GM21447 (cell line): Measurements from ENCODE around the gene TGFB1.
"Not testable (repeated sequence)": the region's sequence is repeated elsewhere in the genome, so short reads cannot be mapped to it uniquely, and the experiment has no call there.

Experiments used
- ATAC-seq: cut with Tn5 transposase; IDR thresholded peaks from one replicate; pipeline ENCODE4 v1.9.1; 2021; ENCODE audit not compliant: unreplicated experiment

Gene TGFB1

DNA sequence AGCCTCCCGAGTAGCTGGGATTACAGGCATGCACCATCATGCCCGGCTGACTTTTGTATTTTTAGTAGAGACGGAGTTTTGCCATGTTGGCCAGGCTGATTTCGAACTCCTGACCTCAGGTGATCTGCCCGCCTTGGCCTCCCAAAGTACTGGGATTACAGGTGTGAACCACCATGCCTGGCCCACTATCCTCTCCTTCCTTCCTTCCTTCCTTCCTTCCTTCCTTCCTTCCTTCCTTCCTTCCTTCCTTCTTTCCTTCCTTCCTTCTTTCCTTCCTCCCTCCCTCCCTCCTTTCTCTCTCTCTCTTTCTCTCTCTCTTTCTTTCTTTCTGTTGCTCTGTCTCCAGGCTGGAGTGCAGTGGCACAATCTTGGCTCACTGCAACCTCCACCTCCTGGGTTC is 17.4 kb upstream of the TGFB1 start:
- ATAC-seq: not testable (repeated sequence)

DNA sequence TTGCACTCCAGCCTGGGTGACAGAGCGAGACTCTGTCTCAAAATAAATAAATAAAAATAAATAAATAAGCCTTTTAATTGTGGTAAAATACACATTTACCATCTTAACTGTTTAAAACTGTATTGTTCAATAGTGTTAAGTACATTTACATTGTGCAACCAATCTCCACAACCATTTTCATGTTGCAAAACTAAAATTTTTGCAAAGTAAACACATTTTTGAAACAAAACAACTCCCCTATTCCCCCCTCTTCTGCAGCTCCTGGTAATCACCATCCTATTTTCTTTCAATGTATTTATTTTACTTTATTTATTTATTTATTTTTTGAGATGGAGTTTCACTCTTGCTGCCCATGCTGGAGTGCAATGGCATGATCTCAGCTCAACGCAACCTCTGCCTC is 16.0 kb upstream of the TGFB1 start:
- no peak for ATAC-seq

DNA sequence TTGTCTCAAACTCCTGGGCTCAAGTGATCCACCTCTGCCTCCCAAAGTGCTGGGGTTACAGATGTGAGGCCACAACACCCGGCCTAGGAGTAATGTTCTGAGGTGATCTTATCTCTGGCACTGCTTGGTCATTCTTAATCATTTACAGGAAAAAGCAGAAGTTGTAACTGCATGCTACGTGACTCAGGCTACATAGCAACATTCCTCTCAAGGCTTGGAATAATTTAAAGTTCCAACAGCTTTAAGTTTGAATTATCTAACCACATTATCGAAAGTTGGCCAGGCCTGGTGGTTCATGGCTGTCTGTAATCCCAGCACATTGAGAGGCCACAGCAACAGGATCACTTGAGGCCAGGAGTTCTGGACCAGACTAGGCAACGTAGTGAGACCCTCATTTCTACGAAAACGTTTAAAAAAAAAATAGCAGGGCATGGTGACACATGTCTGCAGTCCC is 14.2 kb upstream of the TGFB1 start:
- no peak for ATAC-seq

DNA sequence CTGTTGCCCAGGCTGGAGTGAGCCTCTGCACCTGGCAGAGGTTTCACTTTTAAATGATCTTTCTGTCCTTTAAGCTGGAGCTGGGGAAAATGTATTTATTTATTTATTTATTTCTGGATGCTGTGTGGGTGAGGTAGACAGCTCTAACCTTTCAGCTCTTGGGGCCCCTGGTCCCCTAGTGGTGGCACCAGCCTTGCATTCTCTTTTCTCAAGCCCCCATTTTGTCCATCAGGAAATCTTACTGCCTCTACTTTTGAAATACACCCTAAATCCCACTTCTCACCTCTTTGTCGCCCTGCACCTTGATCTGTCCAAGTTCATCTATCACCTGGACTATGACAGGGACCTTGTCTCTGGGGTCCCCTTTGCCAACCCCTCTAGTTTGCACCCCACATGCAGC is 12.4 kb upstream of the TGFB1 start:
- no peak for ATAC-seq

DNA sequence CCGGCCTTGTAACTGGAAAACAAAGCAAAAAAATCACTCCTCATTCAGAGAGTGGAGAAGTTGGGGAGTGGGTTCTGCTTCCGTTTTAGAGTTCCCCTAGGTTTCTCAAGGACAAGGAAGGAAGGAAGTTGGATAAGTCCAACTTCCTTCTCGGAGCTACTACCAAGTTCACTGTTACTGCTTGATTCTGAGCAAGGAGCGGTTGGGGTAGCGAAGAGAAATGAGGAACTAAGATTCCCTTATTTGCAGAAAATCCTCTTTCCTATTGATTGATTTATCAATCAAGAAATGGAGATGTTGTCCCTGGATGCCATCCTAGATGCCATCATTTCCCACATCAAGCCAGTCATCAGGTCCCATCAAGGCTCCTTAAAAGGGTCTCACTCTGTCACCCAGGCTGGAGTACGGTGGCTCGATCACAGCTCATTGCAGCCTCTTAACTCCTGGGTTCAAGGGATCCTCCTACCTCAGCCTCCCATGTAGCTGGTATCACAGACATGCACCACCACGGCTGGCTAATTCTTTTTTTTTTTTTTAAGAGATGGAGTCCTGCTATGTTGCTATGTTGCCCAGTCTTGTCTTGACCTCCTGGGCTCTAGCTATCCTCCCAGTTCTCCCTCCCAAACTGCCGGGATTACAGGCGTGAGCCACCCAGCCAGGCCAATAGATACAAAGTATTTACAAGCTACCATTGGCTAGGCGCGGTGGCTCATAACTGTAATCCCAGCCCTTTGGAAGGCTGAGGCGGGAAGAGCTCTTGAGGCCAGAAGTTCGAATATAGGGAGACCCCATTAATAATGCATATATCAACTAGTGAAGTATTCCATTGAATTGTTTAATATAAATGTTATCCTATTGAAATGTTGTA is 11.0 kb upstream of the TGFB1 start:
- ATAC-seq: no peak

DNA sequence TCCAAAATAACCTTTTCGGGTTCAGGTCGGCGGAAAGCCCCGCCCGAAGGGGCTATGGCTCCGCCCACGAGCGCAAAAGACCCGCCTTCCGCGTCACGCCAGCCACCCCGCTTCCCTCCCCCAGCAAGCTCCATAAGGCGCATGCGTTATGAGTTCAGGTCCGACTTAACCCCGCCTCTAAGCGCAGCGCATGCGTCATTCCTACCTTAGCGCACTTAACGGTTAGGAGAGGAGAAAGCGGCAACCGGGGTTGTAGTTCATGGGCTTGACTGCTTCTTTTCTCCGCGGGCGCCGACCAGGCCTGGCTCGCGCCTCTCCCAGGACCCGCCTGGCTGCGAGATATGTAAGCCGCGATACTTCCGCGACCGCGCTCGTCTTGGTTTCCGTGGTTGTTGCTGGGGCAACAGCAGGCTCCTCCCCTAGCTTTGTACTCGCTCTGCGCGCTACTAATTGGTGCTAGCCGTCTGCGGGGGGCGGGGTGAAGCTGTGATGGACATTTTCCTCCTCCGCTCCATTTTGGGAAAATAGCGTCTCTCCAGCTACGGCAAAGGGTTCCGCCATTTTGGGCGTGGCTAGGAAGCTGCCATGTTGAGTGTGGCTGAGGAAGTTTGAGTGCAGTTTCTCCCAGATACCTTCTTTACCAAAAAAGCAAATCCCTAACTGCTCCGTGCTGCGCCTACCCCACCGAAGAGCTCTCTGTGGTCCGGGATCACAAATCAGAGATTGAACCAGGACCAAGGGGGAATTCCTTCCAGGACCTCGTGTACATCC is 10.2 kb upstream of the TGFB1 start, which contains the start of gene B9D2:
Gene B9D2 (minus strand): TSS at position 397 of the 771 bp plus-strand sequence. CDS start 630 bp downstream, outside the sequence.
- ATAC-seq: peak; percentile 74

DNA sequence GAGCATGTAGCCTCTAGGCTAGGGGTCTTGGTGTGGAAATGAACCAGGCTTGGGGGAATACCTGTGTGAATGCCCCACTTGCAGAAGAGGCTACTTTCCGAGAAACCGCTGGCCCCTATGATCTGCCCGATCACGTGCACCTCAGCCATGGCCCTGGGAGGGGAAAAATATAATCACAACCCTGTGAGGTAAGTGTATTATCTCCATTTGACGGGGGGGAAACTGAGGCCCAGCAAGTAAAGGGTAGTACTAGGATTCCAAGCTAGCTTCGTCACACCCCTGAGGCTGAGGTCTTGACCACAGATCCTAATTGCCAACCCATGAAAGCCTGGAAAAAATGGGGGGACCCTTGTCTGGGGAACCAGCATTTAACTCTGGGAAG is 9.6 kb upstream of the TGFB1 start:
- no peak for ATAC-seq

DNA sequence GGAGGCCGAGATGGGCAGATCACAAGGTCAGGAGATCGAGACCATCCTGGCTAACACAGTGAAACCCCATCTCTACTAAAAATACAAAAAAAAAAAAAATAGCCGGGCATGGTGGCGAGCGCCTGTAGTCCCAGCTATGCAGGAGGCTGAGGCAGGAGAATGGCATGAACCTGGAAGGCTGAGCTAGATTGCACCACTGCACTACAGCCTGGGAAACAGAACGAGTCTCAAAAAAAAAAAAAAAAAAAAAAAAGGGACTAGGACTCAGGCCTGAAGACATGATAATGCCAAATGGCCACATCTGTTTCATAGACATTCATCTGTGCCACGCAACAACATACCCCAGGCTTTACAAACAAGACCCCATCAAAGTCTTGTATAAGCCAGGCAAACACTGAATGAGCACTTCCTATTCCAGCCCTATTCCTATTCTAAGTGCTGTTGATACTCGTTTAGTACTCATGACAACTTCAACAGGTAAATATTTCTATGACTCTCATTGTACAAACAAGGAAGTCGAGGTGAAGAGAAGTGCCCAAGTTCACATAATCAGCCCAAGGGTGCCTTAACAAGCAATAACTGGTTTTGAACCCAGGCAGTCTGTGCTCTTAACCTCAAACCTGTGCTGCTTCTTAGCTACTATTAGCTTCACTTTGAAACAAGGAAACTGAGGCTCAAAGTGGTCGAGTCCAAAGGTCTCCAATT is 8.6 kb upstream of the TGFB1 start:
- no peak for ATAC-seq

DNA sequence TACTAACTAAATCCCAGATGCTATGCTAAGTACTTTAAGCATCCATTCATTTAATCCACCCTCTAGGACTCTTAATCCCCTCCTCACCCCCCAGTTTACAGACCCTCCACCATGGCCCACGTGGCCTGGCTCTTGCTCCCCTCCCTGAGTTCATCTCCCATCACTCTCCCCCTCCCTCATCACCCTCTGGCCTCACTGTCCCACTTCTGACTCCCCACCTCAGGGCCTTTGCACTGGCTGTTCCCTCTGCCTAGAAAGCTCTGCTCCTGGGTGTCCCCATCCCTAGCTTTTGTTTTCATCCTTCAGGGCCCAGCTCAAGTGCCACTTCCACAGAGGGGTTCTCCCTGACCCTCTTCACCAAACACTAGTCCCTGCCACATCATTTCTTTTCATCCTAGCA is 6.0 kb upstream of the TGFB1 start:
- no peak for ATAC-seq

DNA sequence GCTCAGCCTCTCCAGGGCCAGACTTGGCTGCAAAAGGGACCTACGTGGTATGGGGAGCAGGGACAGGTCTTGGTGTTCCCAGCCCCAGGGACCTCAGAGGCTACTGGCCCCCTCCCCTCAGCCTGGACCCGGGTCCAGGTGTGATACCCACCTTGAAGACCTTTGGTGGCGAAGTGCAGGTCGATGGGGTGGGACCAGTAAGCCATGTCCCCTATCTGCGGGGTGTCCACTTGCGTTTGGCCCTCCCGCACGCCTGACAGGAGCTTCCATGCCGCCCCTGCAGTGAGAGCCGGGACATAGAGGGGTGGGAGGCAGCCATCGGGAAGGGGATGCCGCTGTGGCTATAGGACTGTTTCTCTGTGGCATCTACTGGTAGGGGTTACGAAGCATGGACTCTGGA is 4.0 kb upstream of the TGFB1 start:
- ATAC-seq: no peak

DNA sequence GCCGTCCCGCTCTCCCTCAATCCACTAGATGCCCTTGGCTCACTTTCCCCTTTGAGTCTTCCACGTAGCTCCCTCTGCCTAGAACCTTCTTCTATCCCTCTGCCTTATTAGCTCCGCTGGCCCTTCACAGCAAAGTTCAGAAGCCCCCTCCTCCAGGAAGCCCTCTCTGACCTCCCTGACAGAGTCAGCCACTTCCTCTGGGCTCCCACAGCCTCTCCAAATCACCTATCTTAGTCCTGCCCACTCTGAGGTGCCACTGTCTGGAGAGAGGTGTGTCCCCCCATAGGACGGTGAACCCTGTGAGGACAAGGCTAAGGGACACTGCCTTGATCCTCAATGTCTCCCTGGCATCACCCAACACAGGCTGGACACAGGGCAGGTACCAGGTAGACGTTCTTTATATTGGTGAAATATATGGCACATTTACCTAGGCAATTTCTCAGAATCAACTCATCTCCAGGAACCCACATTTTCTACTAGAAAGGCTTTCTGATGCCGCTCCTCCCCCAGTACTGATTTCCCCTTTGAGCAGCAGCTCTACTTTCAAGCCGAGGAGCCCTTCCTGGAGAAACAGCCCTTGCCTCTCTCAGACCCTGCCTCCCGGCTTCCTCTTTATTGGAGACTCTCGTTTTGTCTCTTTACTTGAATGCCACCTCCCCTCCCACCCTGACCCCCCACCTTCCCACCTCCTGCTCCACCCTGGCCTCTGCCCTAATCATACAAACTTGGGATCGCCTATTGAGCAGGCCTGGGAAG is 3.4 kb upstream of the TGFB1 start:
- no peak for ATAC-seq

DNA sequence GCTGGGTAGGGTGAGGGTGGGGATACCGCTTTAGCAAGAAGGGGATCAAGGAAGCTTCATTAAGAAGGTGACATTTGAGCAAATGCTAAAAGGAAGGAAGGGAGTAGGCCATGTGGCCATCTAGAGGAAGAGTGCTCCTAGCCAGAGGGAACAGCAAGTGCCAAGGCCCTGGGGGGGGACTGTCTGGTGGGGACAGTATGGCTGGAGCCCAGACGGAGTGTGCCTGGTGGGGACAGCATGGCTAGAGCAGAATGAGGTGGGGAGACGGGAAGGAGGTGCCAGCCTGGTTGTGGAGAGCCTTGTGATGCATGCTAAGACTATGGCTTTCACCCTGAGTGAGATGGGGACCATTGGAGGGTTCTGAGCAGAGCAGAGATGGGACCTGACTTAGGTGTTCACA is 2.1 kb upstream of the TGFB1 start:
- ATAC-seq: no peak

DNA sequence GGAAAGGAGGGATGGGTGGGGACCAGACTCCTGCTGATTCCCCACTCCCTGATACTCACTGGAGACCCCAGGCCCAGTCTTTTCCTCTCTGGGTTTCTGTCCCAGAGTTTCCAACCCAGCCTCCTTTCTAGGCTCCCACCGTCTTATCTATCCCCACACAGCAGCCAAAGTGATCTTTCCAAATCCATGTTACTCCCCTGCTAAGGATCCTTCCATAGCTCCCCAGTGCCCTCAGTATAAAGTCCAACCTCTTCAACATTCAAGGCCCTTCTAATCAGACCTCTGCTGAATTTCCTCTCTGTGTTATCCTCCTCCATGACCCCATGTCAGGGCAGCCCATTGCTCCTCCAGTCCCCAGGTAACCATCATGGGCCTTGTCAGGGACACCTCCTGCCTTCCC is 1.3 kb upstream of the TGFB1 start:
- no peak for ATAC-seq

DNA sequence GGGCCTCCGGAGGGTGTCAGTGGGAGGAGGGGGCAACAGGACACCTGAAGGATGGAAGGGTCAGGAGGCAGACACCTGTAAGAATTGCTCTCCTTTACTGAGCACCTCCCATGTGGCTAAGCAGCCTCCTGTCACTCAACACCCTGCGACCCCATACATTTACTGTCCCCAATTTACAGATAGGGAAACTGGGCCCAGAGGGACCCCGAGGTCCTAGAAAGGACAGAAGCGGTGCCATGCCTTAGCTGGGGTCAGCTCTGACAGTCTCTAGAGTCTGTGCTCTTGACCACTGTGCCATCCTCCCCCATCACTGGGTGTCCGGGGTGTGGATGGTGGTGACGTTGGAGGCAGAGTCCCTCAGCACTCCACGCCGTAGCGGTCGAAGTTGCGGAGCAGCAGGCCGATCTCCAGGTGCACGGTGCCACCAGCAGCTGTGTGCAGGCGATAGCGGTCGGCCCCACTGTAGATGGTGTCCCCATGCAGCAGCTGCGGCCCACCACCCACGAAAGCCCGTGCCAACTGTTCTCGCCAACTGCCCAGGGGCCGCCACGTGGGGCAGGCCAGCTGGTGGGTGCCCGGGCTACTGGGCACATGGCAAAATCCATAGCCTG is 726 bp upstream of the TGFB1 start:
- no peak for ATAC-seq

DNA sequence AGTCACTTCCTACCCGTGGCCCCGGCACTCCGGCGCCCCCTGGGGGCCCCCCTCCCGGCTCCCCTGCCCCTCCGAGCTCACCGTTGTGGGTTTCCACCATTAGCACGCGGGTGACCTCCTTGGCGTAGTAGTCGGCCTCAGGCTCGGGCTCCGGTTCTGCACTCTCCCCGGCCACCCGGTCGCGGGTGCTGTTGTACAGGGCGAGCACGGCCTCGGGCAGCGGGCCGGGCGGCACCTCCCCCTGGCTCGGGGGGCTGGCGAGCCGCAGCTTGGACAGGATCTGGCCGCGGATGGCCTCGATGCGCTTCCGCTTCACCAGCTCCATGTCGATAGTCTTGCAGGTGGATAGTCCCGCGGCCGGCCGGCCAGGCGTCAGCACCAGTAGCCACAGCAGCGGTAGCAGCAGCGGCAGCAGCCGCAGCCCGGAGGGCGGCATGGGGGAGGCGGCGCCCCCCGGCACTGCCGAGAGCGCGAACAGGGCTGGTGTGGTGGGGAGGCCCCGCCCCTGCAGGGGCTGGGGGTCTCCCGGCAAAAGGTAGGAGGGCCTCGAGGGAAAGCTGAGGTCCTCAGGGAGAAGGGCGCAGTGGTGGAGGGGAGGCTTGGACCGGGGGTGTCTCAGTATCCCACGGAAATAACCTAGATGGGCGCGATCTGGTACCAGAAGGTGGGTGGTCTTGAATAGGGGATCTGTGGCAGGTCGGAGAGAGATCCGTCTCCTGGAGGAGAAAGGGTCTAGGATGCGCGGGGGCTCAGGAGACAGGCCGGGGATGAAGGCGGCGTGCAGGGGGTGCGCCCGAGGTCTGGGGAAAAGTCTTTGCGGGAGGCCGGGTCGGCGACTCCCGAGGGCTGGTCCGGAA is 885 bp downstream of the TGFB1 start:
- ATAC-seq: no peak

DNA sequence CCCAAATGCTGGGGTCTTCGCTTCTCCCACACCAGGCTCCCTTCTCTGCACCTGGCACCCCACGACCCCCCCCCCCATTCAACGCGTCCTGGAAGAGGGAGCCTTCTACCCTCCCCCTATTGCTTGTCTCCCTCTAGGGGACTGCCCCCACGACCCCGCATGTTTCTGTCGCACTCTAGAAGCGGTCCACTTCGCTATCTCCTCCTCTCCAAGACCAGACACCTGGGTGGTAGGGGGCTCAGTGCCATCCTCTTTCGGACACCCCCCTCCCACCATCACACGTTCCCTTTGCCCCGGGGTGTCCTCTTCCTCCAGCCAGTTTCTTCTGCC is 1.5 kb downstream of the TGFB1 start:
- no peak for ATAC-seq

DNA sequence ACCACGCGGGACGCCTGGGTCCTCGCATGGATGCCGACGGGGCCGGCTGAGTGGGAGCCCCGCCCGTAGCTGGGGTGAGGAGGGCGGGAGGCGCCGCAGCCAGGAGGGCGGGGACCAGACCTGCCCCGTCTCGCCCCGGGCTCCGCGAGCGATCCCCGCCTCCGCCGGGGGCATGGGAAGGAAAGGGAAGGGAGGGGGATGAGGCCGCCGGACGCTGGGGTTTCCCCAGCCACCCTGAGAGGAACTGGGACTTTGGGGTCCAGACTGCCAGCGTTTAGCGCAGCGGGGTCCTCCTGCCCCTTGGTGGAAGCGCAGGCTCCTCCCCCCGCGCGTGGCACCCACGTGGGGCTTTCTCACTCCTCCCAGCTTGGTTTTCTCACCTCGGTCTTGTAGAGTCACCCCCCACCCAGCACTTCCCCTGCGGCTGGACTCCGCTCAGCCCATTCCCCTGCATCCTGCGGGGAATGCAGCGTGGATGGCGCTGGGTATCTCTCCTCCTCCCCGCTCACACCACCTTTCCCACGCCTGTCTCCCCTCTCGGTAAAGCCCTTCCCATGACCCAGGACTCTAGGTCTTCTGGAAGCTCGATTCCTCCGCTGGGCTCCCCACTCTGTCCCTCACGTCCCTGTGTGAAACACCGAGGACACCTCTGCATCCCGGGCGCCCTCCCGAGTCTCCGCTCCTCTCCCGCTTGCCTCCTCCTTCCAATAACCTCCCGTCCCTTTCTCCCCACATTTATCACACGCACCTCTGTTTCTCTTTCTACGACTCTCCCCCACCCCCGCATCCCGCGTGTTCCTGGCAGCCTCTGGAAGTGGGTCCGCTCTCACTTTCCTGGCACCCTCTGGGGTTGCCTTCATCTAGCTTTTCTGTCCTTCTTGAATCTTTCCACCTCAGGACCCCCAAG is 2.1 kb downstream of the TGFB1 start:
- peak; percentile 36 for ATAC-seq

DNA sequence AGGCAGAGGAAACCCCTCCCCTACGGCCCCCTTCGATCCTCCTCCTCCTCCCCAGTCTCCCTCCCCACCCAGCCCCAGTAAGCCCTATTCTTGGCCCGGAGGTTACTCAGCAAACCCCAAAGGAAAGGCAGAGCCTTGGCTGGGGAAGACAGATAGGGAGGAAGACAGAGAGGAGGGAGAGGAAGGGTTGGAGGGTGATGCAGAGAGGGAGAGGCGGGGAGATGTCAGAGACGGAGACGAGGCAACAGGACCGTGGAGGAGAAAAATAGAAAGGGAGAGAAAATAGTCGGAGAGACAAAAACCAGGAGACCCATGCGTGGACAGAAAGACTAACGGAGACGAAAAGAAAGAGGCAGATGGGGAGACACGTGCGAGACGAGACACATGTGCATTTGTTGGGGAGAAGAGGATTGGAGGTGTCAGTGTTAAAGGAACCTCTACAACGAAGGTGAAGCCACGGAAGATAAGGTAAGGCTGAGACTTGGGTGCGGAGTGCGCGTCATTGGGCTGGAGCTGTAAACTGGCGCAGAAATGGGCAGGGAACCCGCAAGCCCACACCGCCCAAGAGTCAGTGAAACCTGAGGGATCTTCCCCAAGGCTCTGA is 2.9 kb downstream of the TGFB1 start:
- ATAC-seq: no peak
